CD14-positive monocyte (primary cell): ENCODE data around the gene HLA-DRB1. TPM values are rescaled to one million over a fixed set of nuclear protein-coding genes. Genes with fewer than 3 reads are reported as not detected.

Experiments used
- DNase-seq, 3 donors: peaks; one replicate each; pipeline ENCODE4 v3.0.0-alpha.2; 2011 to 2022
- H2AFZ ChIP-seq: 2 replicates; pipeline ENCODE4 v1.6.0; 2012; ENCODE audit warnings: mild to moderate bottlenecking, low read depth, low read length, inconsistent platforms; ENCODE audit not compliant: insufficient read depth, poor library complexity, severe bottlenecking
- H3K27ac ChIP-seq, 2 donors: 1 replicate in 1 of 2; 2 replicates in 1 of 2; pipeline ENCODE4 v1.5.1; 2012 to 2013; ENCODE audit warnings: low read length in 2 of 2, control low read depth in 1 of 2, inconsistent platforms in 1 of 2, low read depth in 1 of 2, mild to moderate bottlenecking in 1 of 2
- H3K27me3 ChIP-seq, 2 donors: one replicate each; pipeline versions ENCODE4 v1.6.0 to v1.6.1; 2011 to 2013; ENCODE audit warnings: low read length in 2 of 2; ENCODE audit not compliant: control insufficient read depth in 2 of 2, insufficient read depth in 2 of 2
- H3K36me3 ChIP-seq, 2 donors: replicated peaks in 1 of 2; 1 replicate in 1 of 2; 2 replicates in 1 of 2; pipeline versions ENCODE4 v1.5.1 to v1.6.1; 2012 to 2013; ENCODE audit warnings: low read length in 2 of 2, control low read depth in 1 of 2, inconsistent platforms in 1 of 2, mild to moderate bottlenecking in 1 of 2; ENCODE audit not compliant: insufficient read depth in 2 of 2, control insufficient read depth in 1 of 2
- H3K4me1 ChIP-seq, 2 donors: 1 replicate in 1 of 2; 2 replicates in 1 of 2; pipeline versions ENCODE4 v1.5.1 to v1.6.1; 2012 to 2013; ENCODE audit warnings: low read length in 2 of 2, control low read depth in 1 of 2, inconsistent platforms in 1 of 2, mild to moderate bottlenecking in 1 of 2, moderate library complexity in 1 of 2; ENCODE audit not compliant: insufficient read depth in 2 of 2, control insufficient read depth in 1 of 2
- H3K4me2 ChIP-seq: replicated peaks from 2 replicates; pipeline ENCODE3; 2012; ENCODE audit warnings: low read length, moderate library complexity, mild to moderate bottlenecking; ENCODE audit not compliant: poor library complexity, severe bottlenecking; ENCODE audit errors: extremely low read depth
- H3K4me3 ChIP-seq, 3 experiments: fragments of 200-600 bp in 1 of 3; sonication (generic) in 1 of 3; replicated peaks in 1 of 3; 1 replicate in 2 of 3; 2 replicates in 1 of 3; pipeline ENCODE4 v1.5.1; 2011 to 2013; ENCODE audit warnings: low read length in 3 of 3, mild to moderate bottlenecking in 3 of 3, control low read depth in 2 of 3, low read depth in 2 of 3, inconsistent platforms in 1 of 3, moderate library complexity in 1 of 3
- H3K79me2 ChIP-seq: 2 replicates; pipeline ENCODE4 v1.6.0; 2012; ENCODE audit warnings: mild to moderate bottlenecking, control low read depth, inconsistent platforms, low read length, moderate library complexity; ENCODE audit not compliant: insufficient read depth
- H3K9ac ChIP-seq: 2 replicates; pipeline ENCODE4 v1.6.0; 2017; ENCODE audit warnings: low read length, mild to moderate bottlenecking; ENCODE audit not compliant: insufficient read depth, poor library complexity, severe bottlenecking
- H3K9me3 ChIP-seq, 2 donors: replicated peaks in 1 of 2; 1 replicate in 1 of 2; 2 replicates in 1 of 2; pipeline versions ENCODE4 v1.5.1 to v1.6.1; 2012 to 2013; ENCODE audit warnings: low read length in 2 of 2, control low read depth in 1 of 2; ENCODE audit not compliant: control insufficient read depth in 1 of 2, insufficient read depth in 1 of 2
- H4K20me1 ChIP-seq: 2 replicates; pipeline ENCODE4 v1.6.0; 2012; ENCODE audit warnings: mild to moderate bottlenecking, low read length, control low read depth, moderate library complexity; ENCODE audit not compliant: insufficient read depth
- H3K27ac Mint-ChIP-seq, 7 donors: one replicate each; pipeline ENCODE4 v1.8.0; 2020; ENCODE audit warnings: mild to moderate bottlenecking in 7 of 7, mixed read lengths in 7 of 7, moderate library complexity in 6 of 7, inconsistent platforms in 2 of 7
- H3K27me3 Mint-ChIP-seq, 3 donors: one replicate each; pipeline ENCODE4 v1.8.0; 2021 to 2022; ENCODE audit warnings: low read depth in 3 of 3, mild to moderate bottlenecking in 3 of 3, mixed read lengths in 3 of 3, moderate library complexity in 3 of 3, inconsistent platforms in 1 of 3
- H3K36me3 Mint-ChIP-seq, 2 donors: one replicate each; pipeline ENCODE4 v1.8.0; 2020; ENCODE audit warnings: mixed read lengths in 2 of 2, inconsistent platforms in 1 of 2, mild to moderate bottlenecking in 1 of 2
- H3K4me1 Mint-ChIP-seq: one replicate; pipeline ENCODE4 v1.8.0; 2020; ENCODE audit warnings: mild to moderate bottlenecking, mixed read lengths
- H3K4me3 Mint-ChIP-seq, 2 donors: one replicate each; pipeline ENCODE4 v1.8.0; 2020; ENCODE audit warnings: mild to moderate bottlenecking in 2 of 2, mixed read lengths in 2 of 2, moderate library complexity in 1 of 2
- H3K9me3 Mint-ChIP-seq, 7 donors: one replicate each; pipeline ENCODE4 v1.8.0; 2020 to 2022; ENCODE audit warnings: mixed read lengths in 7 of 7, mild to moderate bottlenecking in 6 of 7, moderate library complexity in 6 of 7, inconsistent platforms in 2 of 7
- CTCF ChIP-seq: fragments of 200-600 bp; IDR thresholded peaks from one replicate; pipeline ENCODE4 v1.8.0; 2022; ENCODE audit warnings: antibody characterized with exemption, mild to moderate bottlenecking
- WGBS: methylation state at CpG from one replicate; pipeline ENCODE4 v1.1.5; 2013; ENCODE audit warnings: missing lambda C conversion rate; ENCODE audit not compliant: insufficient coverage; 5-methylcytosine and 5-hydroxymethylcytosine counted together
- intact Hi-C, 2 donors: fragments of 100-400 bp; cut with micrococcal nuclease; formaldehyde crosslinking; loops; one replicate each; pipeline versions ENCODE4 v1.15.0 to v1.15.1; 2023
- polyA plus RNA-seq, 3 donors: library from polyadenylated mRNA; depleted of rRNA in 1 of 3; unstranded in 2 of 3; stranded (reverse) in 1 of 3; fragments of 300-500 nt in 2 of 3; fragments of >200 nt in 1 of 3; fragmentation: Illumina TruSeq in 2 of 3; gene quantifications; 1 replicate in 2 of 3; 2 replicates in 1 of 3; pipeline ENCODE4 v1.2.3, GENCODE V29; 2012 to 2021

Gene HLA-DRB1
- polyA plus RNA-seq, 3 donors, result 928 to 2,792 (median 2,645) TPM

- Histone ChIP-seq H3K79me2 (no peaks in the 10 kb centered on the region), H3K4me3 (no peak overlapping the region), H4K20me1 (peaks cover 3% of the 10 kb centered on the region), H3K4me1 (no peaks in the 10 kb centered on the region), H3K27ac (no peak overlapping the region), H3K4me2 (no peak overlapping the region), H3K9me3 (no peaks in the 10 kb centered on the region), H3K9ac (no peak overlapping the region), H2AFZ (no peak overlapping the region), H3K36me3 (peaks cover 17 to 24% of the 10 kb centered on the region in 2 donors), H3K27me3 (no peaks in the 10 kb centered on the region)
- TF ChIP-seq CTCF, result no peak
- H3K4me1 Mint-ChIP-seq, result peaks cover 1% of the 10 kb centered on the region
- no CpG with 5 or more reads among the region's 1 CpG for WGBS
- H3K9me3 Mint-ChIP-seq, result peaks cover 0 to 7% (median 0%) of the 10 kb centered on the region in 7 donors
- no peak overlapping the region for H3K4me3 Mint-ChIP-seq
- no peaks in the 10 kb centered on the region for H3K27me3 Mint-ChIP-seq
- intact Hi-C loops, result loop anchor here in 1 of 2 donors (10.0 kb wide), 1 partner anchor 91 kb away; no protein-coding TSS in a partner anchor
- no peak overlapping the region for H3K27ac Mint-ChIP-seq
- no peak for DNase-seq
- peaks cover 26 to 49% of the 10 kb centered on the region in 2 donors for H3K36me3 Mint-ChIP-seq
Measured at GRCh38 chr6:32576250-32576649, 13.4 kb downstream of the HLA-DRB1 start.

GRCh38 chr6:32570363-32570905 lies 19.2 kb downstream of the HLA-DRB1 start:
- Mint-ChIP-seq H3K27ac (no peak overlapping the region), H3K27me3 (no peaks in the 10 kb centered on the region), H3K4me3 (no peak overlapping the region), H3K9me3 (peaks cover 0 to 5% (median 0%) of the 10 kb centered on the region in 7 donors), H3K4me1 (peaks cover 5% of the 10 kb centered on the region), H3K36me3 (no peaks in the 10 kb centered on the region)
- Histone ChIP-seq H3K79me2 (no peaks in the 10 kb centered on the region), H3K4me1 (no peaks in the 10 kb centered on the region), H3K36me3 (no peaks in the 10 kb centered on the region), H3K4me3 (no peak overlapping the region), H2AFZ (no peak overlapping the region), H3K27me3 (no peaks in the 10 kb centered on the region), H4K20me1 (no peaks in the 10 kb centered on the region), H3K9ac (no peak overlapping the region), H3K27ac (no peak overlapping the region), H3K4me2 (no peak overlapping the region), H3K9me3 (no peaks in the 10 kb centered on the region)
- intact Hi-C loops, result loop anchor here in 1 of 2 donors (10.0 kb wide), 1 partner anchor 86 kb away; no protein-coding TSS in a partner anchor
- WGBS, result 86% methylated on average over 1 of the region's 4 CpGs
- DNase-seq, result no peak
- no peak for TF ChIP-seq CTCF
